ENCODE measurements around the gene CHFR. TPM values are rescaled to one million over a fixed set of nuclear protein-coding genes. Genes with fewer than 3 reads are reported as not detected.
"Not testable (repeated sequence)": the region's sequence is repeated elsewhere in the genome, so short reads cannot be mapped to it uniquely, and the experiment has no call there.

CHFR gene
- total RNA-seq, 6 donors from 2014 or later = 42.2 to 136 (median 50.5) TPM

GRCh38 chr12:132797820-132798570, 89.4 kb downstream of the CHFR start:
- DNase-seq (no peak), ATAC-seq (ENCODE audit: low FRiP score in 2 of 2) (no peak)
- H3K4me1 ChIP-seq = no peaks in the 10 kb centered on the region
- H3K27ac ChIP-seq = no peak overlapping the region
- no peaks in the 10 kb centered on the region for H3K9me3 ChIP-seq
- TF ChIP-seq EP300 (IDR thresholded peaks at IDR 0.05) (no peak), POLR2A (IDR thresholded peaks at IDR 0.05) (no peak), POLR2AphosphoS5 (IDR thresholded peaks at IDR 0.05) (no peak), CTCF (IDR thresholded peaks at IDR 0.05) (no peak)
- no peak overlapping the region for H3K4me3 ChIP-seq
- H3K27me3 ChIP-seq = no peaks in the 10 kb centered on the region
- 93 to 95% methylated on average over 14 to 24 of the region's 24 CpGs for WGBS, 2 donors
- H3K36me3 ChIP-seq = peaks cover 56 to 95% (median 88%) of the 10 kb centered on the region in 4 donors

GRCh38 chr12:132795847-132796246, 91.6 kb downstream of the CHFR start:
- H3K4me1 ChIP-seq = no peaks in the 10 kb centered on the region
- peaks cover 44 to 94% (median 74%) of the 10 kb centered on the region in 4 donors for H3K36me3 ChIP-seq
- 96% methylated on average over 11 to 14 of the region's 14 CpGs for WGBS, 2 donors
- H3K4me3 ChIP-seq = no peak overlapping the region
- H3K27ac ChIP-seq = no peak overlapping the region
- H3K27me3 ChIP-seq = no peaks in the 10 kb centered on the region
- H3K9me3 ChIP-seq = no peaks in the 10 kb centered on the region
- ATAC-seq (ENCODE audit: low FRiP score in 2 of 2) = no peak
- no peak for DNase-seq
- TF ChIP-seq POLR2AphosphoS5 (IDR thresholded peaks at IDR 0.05) (no peak), CTCF (IDR thresholded peaks at IDR 0.05) (no peak), EP300 (IDR thresholded peaks at IDR 0.05) (no peak), POLR2A (IDR thresholded peaks at IDR 0.05) (no peak)

- not testable (repeated sequence) for DNase-seq; H3K4me3 ChIP-seq; ATAC-seq (ENCODE audit: low FRiP score in 2 of 2); H3K27me3 ChIP-seq; H3K9me3 ChIP-seq; H3K4me1 ChIP-seq; H3K27ac ChIP-seq
- 100% methylated on average over 1 to 2 of the region's 2 CpGs for WGBS, 2 donors
- H3K36me3 ChIP-seq = peaks cover 11 to 90% (median 62%) of the 10 kb centered on the region in 4 donors
Measured at GRCh38 chr12:132791940-132792339, 95.5 kb downstream of the CHFR start.

- H3K27me3 ChIP-seq = no peaks in the 10 kb centered on the region
- peaks cover 16 to 90% (median 58%) of the 10 kb centered on the region in 4 donors for H3K36me3 ChIP-seq
- H3K4me3 ChIP-seq = no peak overlapping the region
- no peaks in the 10 kb centered on the region for H3K9me3 ChIP-seq
- TF ChIP-seq POLR2AphosphoS5 (IDR thresholded peaks at IDR 0.05) (no peak), POLR2A (IDR thresholded peaks at IDR 0.05) (no peak), EP300 (IDR thresholded peaks at IDR 0.05) (no peak), CTCF (IDR thresholded peaks at IDR 0.05) (no peak)
- no peaks in the 10 kb centered on the region for H3K4me1 ChIP-seq
- no peak overlapping the region for H3K27ac ChIP-seq
- DNase-seq (peak in 1 of 2 donors; percentile 81), ATAC-seq (ENCODE audit: low FRiP score in 2 of 2) (no peak)
- 94 to 99% methylated on average over 21 of the region's 21 CpGs for WGBS, 2 donors
Measured at GRCh38 chr12:132789099-132789471, 98.3 kb downstream of the CHFR start.

GRCh38 chr12:132788375-132789098, 98.9 kb downstream of the CHFR start:
- TF ChIP-seq EP300 (IDR thresholded peaks at IDR 0.05) (no peak), POLR2AphosphoS5 (IDR thresholded peaks at IDR 0.05) (no peak), POLR2A (IDR thresholded peaks at IDR 0.05) (no peak)
- ATAC-seq (ENCODE audit: low FRiP score in 2 of 2) = peak in 1 of 2 donors; percentile 14
- H3K36me3 ChIP-seq = peaks cover 19 to 90% (median 58%) of the 10 kb centered on the region in 4 donors
- H3K27me3 ChIP-seq = no peaks in the 10 kb centered on the region
- WGBS, 2 donors = 97% methylated on average over 15 to 29 of the region's 29 CpGs
- H3K27ac ChIP-seq = no peak overlapping the region
- H3K9me3 ChIP-seq = no peaks in the 10 kb centered on the region
- H3K4me1 ChIP-seq = no peaks in the 10 kb centered on the region
- H3K4me3 ChIP-seq = no peak overlapping the region
- DNase-seq = peak in 1 of 2 donors; percentile 57

Measured in upper lobe of left lung (tissue), 6 donors.